Smooth muscle cell (in vitro differentiated cells): ENCODE measurements around the gene TAS2R1. TPM values are rescaled to one million over a fixed set of nuclear protein-coding genes. Genes with fewer than 3 reads are reported as not detected.
A peak's percentile ranks its signal among the peaks of the same experiment; 100 is the strongest.

Experiments
- DNase-seq: peaks from one replicate; lab custom pipeline; 2025; ENCODE audit not compliant: unreplicated experiment; lab: John Stamatoyannopoulos, UW
- H2AFZ ChIP-seq: fragments of 200-600 bp; sonication (generic); 2 replicates; pipeline ENCODE4 v1.6.0; 2016; ENCODE audit warnings: antibody characterized with exemption, low read depth, mild to moderate bottlenecking
- H3F3A ChIP-seq: fragments of 200-600 bp; sonication (generic); 2 replicates; pipeline ENCODE4 v1.6.0; 2017; ENCODE audit warnings: antibody characterized with exemption, low read depth
- H3K27ac ChIP-seq: fragments of 200-600 bp; sonication (generic); 2 replicates; pipeline ENCODE4 v1.5.1; 2016; ENCODE audit warnings: low read depth, mild to moderate bottlenecking
- H3K27me3 ChIP-seq: fragments of 200-600 bp; sonication (generic); 2 replicates; pipeline ENCODE4 v1.6.1; 2016; ENCODE audit warnings: low read depth, mild to moderate bottlenecking
- H3K36me3 ChIP-seq: fragments of 200-600 bp; sonication (generic); 2 replicates; pipeline ENCODE4 v1.5.1; 2016; ENCODE audit warnings: low read depth
- H3K4me1 ChIP-seq: fragments of 200-600 bp; sonication (generic); 2 replicates; pipeline ENCODE4 v1.5.1; 2016; ENCODE audit warnings: low read depth
- H3K4me2 ChIP-seq: fragments of 200-600 bp; sonication (generic); 2 replicates; pipeline ENCODE4 v1.6.0; 2016; ENCODE audit warnings: mild to moderate bottlenecking
- H3K4me3 ChIP-seq: fragments of 200-600 bp; sonication (generic); 2 replicates; pipeline ENCODE4 v1.5.1; 2016; ENCODE audit warnings: mild to moderate bottlenecking
- H3K79me2 ChIP-seq: fragments of 200-600 bp; sonication (generic); 2 replicates; pipeline ENCODE4 v1.6.0; 2016; ENCODE audit warnings: low read depth, mild to moderate bottlenecking
- H3K9ac ChIP-seq: fragments of 200-600 bp; sonication (generic); 2 replicates; pipeline ENCODE4 v1.6.0; 2016; ENCODE audit warnings: low read depth
- H3K9me3 ChIP-seq: fragments of 200-600 bp; sonication (generic); replicated peaks from 2 replicates; pipeline ENCODE4 v1.5.1; 2016; ENCODE audit warnings: low read depth
- H4K20me1 ChIP-seq: fragments of 200-600 bp; sonication (generic); 2 replicates; pipeline ENCODE4 v1.6.0; 2016; ENCODE audit warnings: low read depth
- WGBS: methylation state at CpG from one replicate; pipeline ENCODE4 v1.1.7; 2016; ENCODE audit warnings: low lambda C conversion rate; 5-methylcytosine and 5-hydroxymethylcytosine counted together
- polyA plus RNA-seq: library from polyadenylated mRNA; unstranded; fragments of >200 nt; fragmentation: Nextera tagmentation; extraction: Ambion mirVana; gene quantifications from 2 replicates; pipeline ENCODE4 v1.2.1, GENCODE V29; 2016
- total RNA-seq: library from RNA; depleted of rRNA; stranded (reverse); fragments of >200 nt; gene quantifications from 2 replicates; pipeline ENCODE4 v1.2.3, GENCODE V29; 2014
- TF ChIP-seq, protein P1 (sequence below): fragments of 200-600 bp; sonication (generic); IDR thresholded peaks from 2 replicates; pipeline ENCODE4 v1.5.1; 2017; ENCODE audit warnings: borderline replicate concordance, mild to moderate bottlenecking, antibody characterized with exemption; ENCODE audit not compliant: insufficient read depth, poor library complexity, severe bottlenecking

Gene TAS2R1
- total and polyA plus RNA-seq, 2 experiments from 2014 or later: 0.53 TPM; not detected in 1

DNA sequence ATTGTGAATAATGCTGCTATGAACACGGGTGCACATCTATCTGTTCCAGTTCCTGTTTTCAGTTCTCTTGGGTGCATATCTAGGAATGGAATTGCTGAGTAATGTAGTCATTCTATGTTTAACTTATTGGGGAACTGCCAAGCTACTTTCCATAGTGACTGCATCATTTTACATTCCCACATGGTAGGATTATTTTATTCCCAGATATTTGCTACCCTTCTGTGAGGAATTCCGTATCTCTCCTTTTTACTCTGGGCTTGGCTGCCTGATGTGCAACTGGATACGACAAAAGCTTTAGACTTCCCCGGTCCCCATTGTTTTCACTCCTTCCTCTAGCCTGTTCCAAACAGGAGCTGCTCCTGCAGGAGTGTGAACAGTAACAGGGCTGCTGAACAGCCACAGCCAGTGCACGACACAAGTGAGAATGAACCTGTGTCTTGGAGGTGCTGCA is 7.2 kb downstream of the TAS2R1 start:
- no peaks in the 10 kb centered on the region for H3K27me3 ChIP-seq
- no peaks in the 10 kb centered on the region for H3K36me3 ChIP-seq
- peaks cover 32% of the 10 kb centered on the region for H3K4me1 ChIP-seq
- no peak overlapping the region for H2AFZ ChIP-seq
- no peaks in the 10 kb centered on the region for H4K20me1 ChIP-seq
- H3K9ac ChIP-seq: no peak overlapping the region
- no peak for DNase-seq
- H3K27ac ChIP-seq: peak overlapping the region; percentile 70
- no peaks in the 10 kb centered on the region for H3K79me2 ChIP-seq
- H3K4me2 ChIP-seq: peak overlapping the region; percentile 73
- 42% methylated on average over 5 of the region's 5 CpGs for WGBS
- H3K4me3 ChIP-seq: no peak overlapping the region
- TF ChIP-seq, protein P1, sequence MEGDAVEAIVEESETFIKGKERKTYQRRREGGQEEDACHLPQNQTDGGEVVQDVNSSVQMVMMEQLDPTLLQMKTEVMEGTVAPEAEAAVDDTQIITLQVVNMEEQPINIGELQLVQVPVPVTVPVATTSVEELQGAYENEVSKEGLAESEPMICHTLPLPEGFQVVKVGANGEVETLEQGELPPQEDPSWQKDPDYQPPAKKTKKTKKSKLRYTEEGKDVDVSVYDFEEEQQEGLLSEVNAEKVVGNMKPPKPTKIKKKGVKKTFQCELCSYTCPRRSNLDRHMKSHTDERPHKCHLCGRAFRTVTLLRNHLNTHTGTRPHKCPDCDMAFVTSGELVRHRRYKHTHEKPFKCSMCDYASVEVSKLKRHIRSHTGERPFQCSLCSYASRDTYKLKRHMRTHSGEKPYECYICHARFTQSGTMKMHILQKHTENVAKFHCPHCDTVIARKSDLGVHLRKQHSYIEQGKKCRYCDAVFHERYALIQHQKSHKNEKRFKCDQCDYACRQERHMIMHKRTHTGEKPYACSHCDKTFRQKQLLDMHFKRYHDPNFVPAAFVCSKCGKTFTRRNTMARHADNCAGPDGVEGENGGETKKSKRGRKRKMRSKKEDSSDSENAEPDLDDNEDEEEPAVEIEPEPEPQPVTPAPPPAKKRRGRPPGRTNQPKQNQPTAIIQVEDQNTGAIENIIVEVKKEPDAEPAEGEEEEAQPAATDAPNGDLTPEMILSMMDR: no peak
- peaks cover 20% of the 10 kb centered on the region for H3F3A ChIP-seq
- no peaks in the 10 kb centered on the region for H3K9me3 ChIP-seq

DNA sequence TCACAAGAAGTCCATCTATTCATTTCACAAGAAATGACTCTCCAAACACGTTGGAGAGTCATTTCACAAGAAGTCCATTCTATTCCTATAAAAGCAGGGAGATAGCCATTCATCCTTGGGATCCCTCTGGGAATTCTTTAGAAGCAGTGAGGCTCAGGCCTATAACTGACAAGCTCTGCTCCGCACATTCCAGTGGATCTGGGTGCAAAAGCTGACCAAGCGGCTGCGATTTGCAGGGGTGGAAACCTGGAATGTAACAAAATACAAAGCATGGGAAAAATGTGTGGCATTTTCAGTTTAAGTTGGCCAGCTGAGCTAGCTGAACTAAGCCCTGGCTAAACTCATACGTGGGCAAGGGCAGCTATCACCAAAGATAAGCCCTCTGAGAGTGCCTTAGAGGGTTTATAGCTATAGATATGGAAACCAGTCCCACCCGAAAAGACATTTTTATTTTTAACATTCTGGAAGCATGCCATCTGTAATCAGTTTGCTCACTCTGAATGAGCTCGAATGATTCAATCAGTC is 8.7 kb downstream of the TAS2R1 start:
- Histone ChIP-seq H3K4me3 (no peak overlapping the region), H2AFZ (no peak overlapping the region)
- WGBS: 7% methylated on average over 7 of the region's 7 CpGs

GRCh38 chr5:9619331-9620092 is 10.6 kb downstream of the TAS2R1 start:
- H3K27me3 ChIP-seq: no peaks in the 10 kb centered on the region
- peaks cover 32% of the 10 kb centered on the region for H3K4me1 ChIP-seq
- no peak overlapping the region for H3K4me3 ChIP-seq
- H3K27ac ChIP-seq: no peak overlapping the region
- peaks cover 20% of the 10 kb centered on the region for H3F3A ChIP-seq
- H3K9ac ChIP-seq: no peak overlapping the region
- H2AFZ ChIP-seq: no peak overlapping the region
- no peak for DNase-seq
- H3K9me3 ChIP-seq: no peaks in the 10 kb centered on the region
- no peak overlapping the region for H3K4me2 ChIP-seq
- TF ChIP-seq, protein P1: no peak
- no peaks in the 10 kb centered on the region for H4K20me1 ChIP-seq
- 84% methylated on average over 5 of the region's 5 CpGs for WGBS
- H3K79me2 ChIP-seq: no peaks in the 10 kb centered on the region
- no peaks in the 10 kb centered on the region for H3K36me3 ChIP-seq

More for the DNA sequence above, 8.7 kb downstream of the TAS2R1 start:
- no peaks in the 10 kb centered on the region for H3K27me3 ChIP-seq
- no peaks in the 10 kb centered on the region for H3K9me3 ChIP-seq
- peaks cover 20% of the 10 kb centered on the region for H3F3A ChIP-seq
- no peak overlapping the region for H3K9ac ChIP-seq
- H3K79me2 ChIP-seq: no peaks in the 10 kb centered on the region
- peak overlapping the region; percentile 70 for H3K27ac ChIP-seq
- H3K4me2 ChIP-seq: peak overlapping the region; percentile 73
- H3K4me1 ChIP-seq: peaks cover 32% of the 10 kb centered on the region
- TF ChIP-seq, protein P1: no peak
- DNase-seq: no peak
- no peaks in the 10 kb centered on the region for H3K36me3 ChIP-seq
- H4K20me1 ChIP-seq: no peaks in the 10 kb centered on the region
